ENCODE results near the gene TSC22D4. TPM values are rescaled to one million over a fixed set of nuclear protein-coding genes. Genes with fewer than 3 reads are reported as not detected.

TSC22D4 gene
- total and polyA plus RNA-seq, 9 of the 15 experiments (the other 6 are each of a cell fraction or from before 2014, with no cell fraction given): 0.37 to 107 (median 28.7) TPM

GRCh38 chr7:100510437-100511239, 31.6 kb upstream of the TSC22D4 start (continued):
- TF ChIP-seq MXI1 (IDR thresholded peaks at IDR 0.05; ENCODE audit: low read depth, low read length) (peak; percentile 17; the same call in 1 of the 2 replicates), JUND (IDR thresholded peaks at IDR 0.05; ENCODE audit: borderline replicate concordance, low read depth, low read length) (peak; percentile 47; the same call in 1 of the 2 replicates), JUND (tag; IDR thresholded peaks at IDR 0.05; ENCODE audit: borderline replicate concordance, low read depth, low read length) (peak; percentile 44; the same call in 2 of the 3 replicates), NRF1 (conservative IDR thresholded peaks at IDR 0.05 in 1 of 2, IDR thresholded peaks at IDR 0.05 in 1 of 2) (peak in 1 of 2 experiments; percentile 35; a peak in 2 of 4 replicates), HIVEP1 (CRISPR knock-in tag; IDR thresholded peaks at IDR 0.05) (no peak), ATF1 (CRISPR knock-in tag; IDR thresholded peaks at IDR 0.05) (no peak), ATF1 (tag; IDR thresholded peaks at IDR 0.05) (peak; percentile 59), ARNT (IDR thresholded peaks at IDR 0.05) (peak; percentile 76 to 93), ZFP91 (CRISPR knock-in tag; IDR thresholded peaks at IDR 0.05) (no peak), MYC (IDR thresholded peaks at IDR 0.05; ENCODE audit: low read depth, low read length) (0 out of 2 replicates have a peak, but pooled peaks have one; percentile 31), MYC (CRISPR knock-in tag; IDR thresholded peaks at IDR 0.05; ENCODE audit: borderline replicate concordance, low read depth) (no peak), GATAD2A (IDR thresholded peaks at IDR 0.05) (peak; percentile 96), CHD7 (IDR thresholded peaks at IDR 0.05; ENCODE audit: low read depth, low read length) (no peak)

All from K562 (cell line).